Epithelial cell of proximal tubule (primary cell): ENCODE measurements around the gene ALOX15B. TPM values are rescaled to one million over a fixed set of nuclear protein-coding genes. Genes with fewer than 3 reads are reported as not detected.

Experiments used
- DNase-seq: peaks from one replicate; pipeline ENCODE4 v3.0.0-alpha.2; 2011; ENCODE audit warnings: low read depth
- H3K4me3 ChIP-seq: 2 replicates; pipeline ENCODE4 v1.5.1; 2011; ENCODE audit warnings: low read depth, mild to moderate bottlenecking, low read length
- CTCF ChIP-seq: conservative IDR thresholded peaks from 2 replicates; pipeline ENCODE4 v1.5.1; 2012; ENCODE audit warnings: low read depth, mild to moderate bottlenecking, low read length
- total RNA-seq: library from RNA; depleted of rRNA; stranded (reverse); fragments of >200 nt; gene quantifications from 2 replicates; pipeline ENCODE4 v1.2.3, GENCODE V29; 2015

ALOX15B gene
- total RNA-seq, 1 donor from 2014 or later, result 1.3 TPM

- DNase-seq, result no peak
- H3K4me3 ChIP-seq, result no peak overlapping the region
- TF ChIP-seq CTCF, result no peak
Measured at GRCh38 chr17:8014558-8014850, 24.4 kb upstream of the ALOX15B start.

GRCh38 chr17:8015236-8015956 lies 23.5 kb upstream of the ALOX15B start:
- DNase-seq, result no peak
- H3K4me3 ChIP-seq, result no peak overlapping the region
- TF ChIP-seq CTCF, result no peak

DNA sequence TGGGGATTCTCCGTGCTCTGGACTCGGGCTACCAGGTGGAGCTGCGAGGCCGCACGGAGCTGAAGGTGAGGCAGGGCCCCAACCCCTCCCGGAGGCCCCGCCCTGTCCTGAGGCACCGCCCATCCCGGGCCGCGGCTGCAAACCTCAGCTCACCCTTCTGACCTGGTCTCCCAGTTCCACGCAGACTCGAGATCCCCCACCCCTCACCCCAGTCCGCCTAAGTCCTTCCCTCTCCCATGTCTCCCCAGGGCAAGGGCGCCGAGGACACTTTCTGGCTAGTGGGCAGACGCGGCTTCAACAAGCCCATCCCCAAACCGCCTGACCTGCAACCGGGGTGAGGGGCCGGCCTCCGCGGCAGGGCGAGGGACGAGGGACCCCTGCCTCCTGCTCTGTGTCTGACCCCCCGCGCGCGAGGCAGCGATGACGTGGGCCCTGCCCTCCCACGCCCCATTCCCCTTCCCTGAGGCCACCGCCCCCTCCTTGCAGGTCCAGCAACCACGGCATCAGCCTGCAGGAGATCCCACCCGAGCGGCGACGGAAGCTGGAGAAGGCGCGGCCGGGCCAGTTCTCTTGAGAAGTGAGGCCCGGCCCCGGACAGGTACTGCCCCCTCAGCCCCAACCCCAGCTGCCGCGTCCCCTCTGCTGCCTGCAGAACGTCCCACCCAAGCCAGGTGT lies 22.8 kb upstream of the ALOX15B start:
- peak overlapping the region; percentile 45 for H3K4me3 ChIP-seq
- DNase-seq, result no peak
- TF ChIP-seq CTCF, result no peak

GRCh38 chr17:8016632-8017424 lies 22.0 kb upstream of the ALOX15B start:
- peak; percentile 67 for TF ChIP-seq CTCF
- DNase-seq, result no peak
- peak overlapping the region; percentile 45 for H3K4me3 ChIP-seq

DNA sequence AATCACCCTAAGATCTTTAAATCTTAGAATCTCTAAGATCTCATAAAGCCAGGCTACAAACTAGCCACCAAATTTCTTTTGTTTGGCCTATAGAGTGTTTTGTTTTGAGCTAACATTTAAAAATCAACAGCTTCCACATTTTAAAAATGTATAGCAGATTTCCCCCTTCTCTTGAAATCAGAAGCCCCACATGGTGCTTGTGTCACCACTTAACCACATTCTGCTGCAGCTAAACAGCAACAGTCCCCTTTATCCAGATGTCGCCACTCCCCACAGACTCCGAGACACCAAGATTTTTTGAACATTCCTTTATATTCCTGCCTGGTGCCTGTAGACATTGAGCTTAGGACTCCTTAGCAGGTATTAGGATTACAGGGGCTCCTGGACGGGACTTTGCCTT lies 20.4 kb upstream of the ALOX15B start:
- no peak for TF ChIP-seq CTCF
- DNase-seq, result no peak
- H3K4me3 ChIP-seq, result no peak overlapping the region

DNA sequence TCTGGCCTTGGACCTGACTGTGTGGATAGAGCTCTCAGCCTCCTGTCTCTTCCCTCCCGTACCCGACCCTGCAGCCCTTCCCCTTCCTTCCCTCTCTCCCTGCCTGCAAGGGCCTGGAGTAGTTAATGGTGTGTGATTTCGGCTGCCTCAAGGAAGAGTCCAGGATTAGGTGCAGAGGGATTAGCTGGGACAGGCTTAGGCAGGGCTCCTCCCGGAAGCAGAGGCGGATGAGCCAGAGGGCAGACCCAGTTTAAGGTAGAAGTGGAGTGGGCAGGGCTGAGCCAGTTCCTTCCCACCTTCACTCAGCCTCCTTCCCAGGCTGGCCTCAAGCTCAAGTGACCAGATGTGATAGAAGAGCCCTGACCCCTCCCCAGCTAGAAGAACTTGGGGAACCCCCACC lies 19.7 kb upstream of the ALOX15B start:
- DNase-seq, result no peak
- no peak for TF ChIP-seq CTCF
- H3K4me3 ChIP-seq, result no peak overlapping the region
